Stimulated activated CD8-positive, alpha-beta memory T cell treated with anti-CD3 and anti-CD28 coated beads, Interleukin-12 subunit alpha, Interleukin-12 subunit beta, amount 100 ng/mL, for 4 hours (primary cell): ENCODE results near the gene CHRNB2.

ENCODE experiments used
- DNase-seq: peaks from one replicate; pipeline ENCODE4 v3.0.0-alpha.2; 2020; ENCODE audit warnings: low read depth

Gene CHRNB2

GRCh38 chr1:154579374-154579773, 11.8 kb downstream of the CHRNB2 start:
- DNase-seq, result no peak

GRCh38 chr1:154581766-154582165, 14.2 kb downstream of the CHRNB2 start:
- DNase-seq, result no peak

GRCh38 chr1:154582885-154583284, 15.3 kb downstream of the CHRNB2 start:
- DNase-seq, result no peak

GRCh38 chr1:154583773-154584172, 16.2 kb downstream of the CHRNB2 start:
- DNase-seq, result no peak

DNA sequence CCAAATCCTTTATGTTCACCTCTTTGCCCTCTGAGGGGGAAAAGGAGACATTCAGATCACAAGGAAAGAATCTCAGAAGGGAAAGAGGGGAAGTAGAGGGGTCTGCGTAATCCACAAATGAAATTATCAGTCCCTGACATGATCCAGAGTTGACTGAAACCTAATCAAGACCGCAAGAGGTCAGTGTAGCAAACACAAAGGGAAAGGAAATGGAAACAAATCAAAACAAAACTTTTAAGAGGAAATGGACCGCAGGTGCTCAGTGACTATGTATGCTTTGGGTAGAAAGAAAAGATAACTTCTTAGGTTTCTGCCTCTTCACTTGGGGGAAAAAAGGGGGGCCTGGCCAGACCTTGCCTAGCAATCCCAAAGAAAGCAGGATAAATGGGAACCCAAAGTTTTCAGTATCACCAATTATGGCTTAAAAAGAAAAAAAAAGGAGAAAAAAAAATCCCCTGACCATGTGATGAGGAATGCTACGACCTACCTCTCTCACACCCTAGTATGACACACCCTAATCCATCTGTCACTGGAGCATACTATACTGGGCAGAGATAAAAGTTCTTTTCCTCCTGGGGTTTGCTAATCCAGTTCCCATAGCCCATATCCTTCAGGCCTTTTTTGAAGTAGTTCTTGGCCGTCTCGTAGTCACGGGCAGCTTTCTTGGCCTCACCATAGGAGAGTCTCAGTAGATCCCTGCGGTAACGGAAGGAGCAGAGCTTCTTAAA, 16.9 kb downstream of the CHRNB2 start:
- DNase-seq, result no peak

GRCh38 chr1:154586231-154586630, 18.7 kb downstream of the CHRNB2 start:
- DNase-seq, result no peak

- DNase-seq, result no peak
Observed at GRCh38 chr1:154586641-154587040, 19.1 kb downstream of the CHRNB2 start.

DNA sequence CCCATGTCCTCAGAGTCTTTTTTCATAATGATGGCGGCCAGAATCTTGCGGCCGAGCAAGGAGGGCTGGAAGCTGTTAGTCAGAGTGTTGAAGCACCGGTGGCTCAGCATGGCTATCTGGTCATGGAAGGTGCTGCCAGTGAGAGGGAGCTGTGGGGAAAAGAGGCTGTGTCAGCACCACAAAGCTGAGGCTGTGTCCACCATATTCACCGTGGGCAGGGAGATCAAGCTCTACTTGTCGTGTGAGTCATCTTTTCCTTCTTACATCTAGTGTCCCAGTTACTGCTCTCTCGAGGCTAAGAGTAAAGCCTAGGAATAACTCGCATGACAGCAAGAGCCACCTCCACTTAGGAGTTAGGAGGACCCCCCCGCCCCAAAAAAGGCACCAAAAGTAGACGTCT, 22.2 kb downstream of the CHRNB2 start:
- no peak for DNase-seq

DNA sequence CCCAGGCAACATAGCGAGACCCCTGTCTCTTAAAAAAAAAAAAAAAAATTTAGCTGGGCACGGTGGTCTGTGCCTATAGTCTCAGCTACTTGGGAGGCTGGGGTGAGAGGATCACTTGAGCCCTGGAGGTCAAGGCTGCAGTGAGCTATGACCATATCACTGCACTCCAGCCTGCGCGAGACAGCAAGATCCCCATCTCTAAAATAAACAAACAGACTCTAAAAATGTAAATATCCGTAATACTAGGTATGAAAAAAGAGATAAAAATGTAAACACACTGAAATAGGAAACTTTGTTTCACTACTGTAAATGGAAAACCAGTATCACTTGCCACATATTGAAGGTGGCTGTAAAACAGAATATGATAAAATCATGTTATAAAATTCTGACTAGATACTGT, 23.2 kb downstream of the CHRNB2 start:
- DNase-seq, result no peak

DNA sequence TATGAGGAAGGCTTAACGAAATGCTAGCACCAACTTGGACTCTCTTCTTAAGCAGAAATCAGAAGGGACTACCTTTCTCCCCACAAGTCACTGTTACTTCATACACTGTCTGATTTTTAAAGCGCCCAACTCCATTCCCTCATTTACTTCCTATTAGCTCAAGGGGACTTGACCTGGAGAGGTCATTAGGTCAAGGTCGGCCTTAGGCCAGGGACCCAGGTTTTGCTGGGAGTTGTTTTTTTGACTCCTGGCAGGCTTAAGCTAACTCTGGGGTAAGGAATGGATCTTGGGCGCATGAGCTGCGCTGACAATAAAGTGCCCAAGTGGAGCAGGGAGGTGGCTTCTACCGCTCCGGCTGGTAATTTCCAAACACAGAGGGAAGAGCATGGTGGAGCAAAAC, 23.6 kb downstream of the CHRNB2 start:
- no peak for DNase-seq

- no peak for DNase-seq
Observed at GRCh38 chr1:154593390-154593789, 25.8 kb downstream of the CHRNB2 start.

DNA sequence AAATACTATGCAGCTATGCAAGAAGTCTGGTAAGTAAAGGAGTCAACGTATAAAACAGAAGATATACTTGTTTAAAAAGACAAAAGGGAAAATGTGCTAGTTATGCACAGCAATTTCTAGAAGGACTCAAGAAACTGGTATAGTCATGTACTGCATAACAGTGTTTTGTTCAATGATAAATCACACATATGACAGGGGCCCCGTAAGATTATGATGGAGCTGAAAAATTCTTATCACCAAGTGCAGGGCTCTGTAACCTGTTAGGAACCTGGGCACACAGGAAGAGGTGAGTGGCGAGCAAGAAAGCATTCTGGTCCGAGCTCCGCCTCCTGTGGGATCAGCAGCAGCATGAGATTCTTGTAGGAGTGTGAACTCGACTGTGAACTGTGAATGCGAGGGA, 27.2 kb downstream of the CHRNB2 start:
- DNase-seq, result no peak

DNA sequence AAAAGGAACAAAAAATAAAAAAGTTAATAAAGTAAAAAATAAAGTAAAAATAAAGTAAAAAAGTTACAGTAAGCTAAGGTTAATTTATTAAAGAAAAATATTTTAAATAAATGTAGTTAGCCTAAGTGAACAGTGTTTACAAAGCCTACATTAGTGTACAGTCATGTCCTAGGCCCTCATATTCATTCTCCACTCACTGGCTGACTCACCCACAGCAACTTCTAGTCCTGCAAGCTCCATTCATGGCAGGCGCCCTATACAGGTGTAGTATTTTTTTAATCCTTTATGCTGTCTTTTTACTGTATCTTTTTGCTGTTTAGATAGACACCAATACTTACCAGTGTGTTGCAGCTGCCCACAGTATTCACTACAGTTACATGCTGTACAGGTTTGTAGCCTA, 28.0 kb downstream of the CHRNB2 start:
- DNase-seq, result no peak

DNA sequence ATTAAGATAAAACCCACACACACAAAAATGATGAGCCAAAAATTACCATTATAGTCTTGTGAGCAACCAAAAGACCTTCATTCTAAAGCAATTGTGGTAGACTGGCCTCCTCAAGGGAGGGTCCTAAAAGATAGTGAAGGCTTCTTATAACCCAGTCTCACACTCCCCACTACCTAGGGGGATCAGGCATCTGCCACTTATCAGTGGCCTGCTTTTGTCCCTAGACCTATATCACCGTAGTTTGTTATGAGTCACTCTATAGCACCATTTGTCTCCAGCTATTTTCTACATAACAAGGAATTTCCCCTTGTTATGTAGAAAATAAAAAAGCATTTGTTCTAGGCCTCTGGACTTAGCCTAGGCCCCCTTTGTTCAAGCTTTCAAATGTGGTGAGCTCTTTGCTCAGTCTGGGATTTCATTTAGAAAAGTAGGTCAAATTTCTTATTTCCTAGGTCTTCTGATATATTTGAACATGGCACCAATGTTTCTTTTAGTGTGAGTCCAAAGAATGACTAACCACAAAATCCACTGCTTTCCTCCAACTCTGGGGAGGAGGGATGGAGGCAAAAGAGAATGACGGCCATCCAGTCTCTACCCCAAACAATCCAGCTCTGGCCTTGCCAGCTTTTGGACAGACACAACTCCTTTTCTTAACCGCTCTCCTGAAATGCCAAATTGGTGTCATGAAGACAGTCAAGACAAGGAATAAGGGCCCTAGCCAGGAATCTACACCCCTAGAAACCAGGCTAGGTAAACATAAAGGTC, 31.5 kb downstream of the CHRNB2 start:
- no peak for DNase-seq

- no peak for DNase-seq
Observed at GRCh38 chr1:154599658-154600057, 32.1 kb downstream of the CHRNB2 start.

DNA sequence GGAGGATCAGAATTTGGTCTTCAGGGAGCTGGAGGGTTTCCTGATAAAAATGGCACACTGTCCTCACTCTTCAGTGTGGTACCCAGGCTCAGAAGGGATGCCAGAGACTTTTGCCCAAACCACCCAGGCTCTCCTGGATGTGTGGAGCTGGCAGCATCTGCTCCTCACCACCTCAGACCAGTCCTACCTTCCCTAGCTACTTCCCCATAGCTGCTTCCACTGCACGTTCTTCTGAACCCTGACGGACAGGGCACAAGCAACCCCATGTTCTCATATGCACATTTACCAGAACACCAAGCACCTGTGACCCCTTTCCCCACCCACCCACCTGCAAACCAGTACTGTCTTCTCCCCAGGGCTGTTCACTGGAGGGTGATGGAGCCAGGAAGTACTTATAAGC, 35.7 kb downstream of the CHRNB2 start:
- no peak for DNase-seq

- DNase-seq, result no peak
Observed at GRCh38 chr1:154605534-154605933, 38.0 kb downstream of the CHRNB2 start.

DNA sequence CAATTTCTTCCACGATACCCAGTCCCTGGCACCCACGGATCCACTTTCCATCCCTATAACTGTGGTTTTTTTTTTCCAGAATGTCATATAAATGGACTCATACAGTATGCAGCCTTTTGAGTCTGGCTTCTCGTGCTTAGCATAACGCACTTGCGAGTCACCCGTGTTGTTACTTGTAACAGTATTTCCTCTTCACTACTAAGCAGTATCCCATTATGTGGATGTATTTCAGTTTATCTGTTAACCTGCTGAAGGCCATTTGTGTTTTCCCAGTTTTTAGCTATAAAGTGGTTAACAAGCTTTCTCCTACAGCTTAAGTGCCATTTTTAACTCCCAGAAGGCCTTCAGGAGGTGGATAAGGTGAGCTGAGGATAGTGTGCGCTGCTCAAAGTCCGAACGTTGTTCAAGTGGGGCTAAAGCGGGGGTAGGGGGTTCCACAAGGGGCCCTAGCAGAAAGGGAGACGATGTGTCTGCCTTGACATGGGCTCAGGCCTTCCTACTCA, 39.6 kb downstream of the CHRNB2 start:
- DNase-seq, result no peak

DNA sequence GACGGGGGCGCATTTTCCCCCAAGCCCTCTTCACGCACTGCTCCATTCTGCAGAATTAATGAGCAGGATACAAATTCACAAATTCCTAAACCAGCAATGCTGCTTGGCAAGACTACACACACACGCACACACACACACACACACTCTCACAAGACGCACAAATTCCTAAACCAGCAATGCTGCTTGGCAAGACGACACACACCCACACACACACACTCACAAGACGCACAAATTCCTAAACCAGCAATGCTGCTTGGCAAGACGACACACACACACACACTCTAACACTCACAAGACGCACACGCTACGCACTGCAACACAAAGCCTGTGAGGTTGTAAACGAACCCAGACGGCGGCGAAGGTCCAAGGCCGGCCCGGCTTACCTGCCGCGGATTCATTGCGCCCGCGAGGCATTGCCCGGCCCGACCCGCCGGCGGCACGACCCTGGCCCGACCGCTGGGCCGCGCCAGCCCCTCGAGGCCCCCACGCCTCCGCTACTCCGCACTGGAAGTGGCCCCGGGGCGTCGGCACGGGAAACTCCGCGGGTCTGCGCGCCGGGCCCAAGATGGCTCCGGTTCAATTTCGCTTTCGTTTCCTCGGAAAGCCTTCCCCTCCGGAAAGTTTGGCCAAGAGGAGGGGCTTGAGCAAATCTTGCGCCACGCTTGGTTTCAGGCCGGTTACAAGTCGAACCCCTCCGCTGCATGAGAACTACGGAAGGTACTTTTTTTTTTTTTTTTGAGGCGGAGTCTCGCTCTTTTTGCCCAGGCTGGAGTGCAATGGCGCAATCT, 40.2 kb downstream of the CHRNB2 start, which contains the start of gene ADAR:
Gene ADAR (minus strand): TSS at position 578 of the 788 bp plus-strand sequence. CDS start 180 bp downstream, at position 398.
- DNase-seq, result peak; percentile 82

- peak; percentile 14 for DNase-seq
Observed at GRCh38 chr1:154608397-154609270, 41.1 kb downstream of the CHRNB2 start.
